ENCODE measurements around the gene TBC1D5.

TBC1D5 gene

GRCh38 chr3:17333446-17333845 lies 409.0 kb downstream of the TBC1D5 start:
- H3K27ac ChIP-seq (ENCODE audit: low read length): no peak overlapping the region
- H3K9ac ChIP-seq (ENCODE audit: low read length): no peak overlapping the region
- H3K4me1 ChIP-seq (ENCODE audit: control insufficient read depth, low read depth, low read length): peaks cover 9% of the 10 kb centered on the region
- H3K9me3 ChIP-seq (ENCODE audit: control insufficient read depth, low read depth, low read length): no peaks in the 10 kb centered on the region
- H3K4me3 ChIP-seq (ENCODE audit: low read length): no peak overlapping the region
- no peaks in the 10 kb centered on the region for H3K27me3 ChIP-seq (ENCODE audit: control insufficient read depth, insufficient read depth, low read length)
- H3K36me3 ChIP-seq (ENCODE audit: control insufficient read depth, low read depth, low read length): no peaks in the 10 kb centered on the region

GRCh38 chr3:17330660-17331059 lies 411.8 kb downstream of the TBC1D5 start:
- Histone ChIP-seq H3K4me1 (ENCODE audit: control insufficient read depth, low read depth, low read length) (peaks cover 9% of the 10 kb centered on the region), H3K27me3 (ENCODE audit: control insufficient read depth, insufficient read depth, low read length) (no peaks in the 10 kb centered on the region), H3K4me3 (ENCODE audit: low read length) (no peak overlapping the region), H3K27ac (ENCODE audit: low read length) (no peak overlapping the region), H3K9me3 (ENCODE audit: control insufficient read depth, low read depth, low read length) (no peaks in the 10 kb centered on the region), H3K9ac (ENCODE audit: low read length) (no peak overlapping the region), H3K36me3 (ENCODE audit: control insufficient read depth, low read depth, low read length) (no peaks in the 10 kb centered on the region)

GRCh38 chr3:17329927-17330326 lies 412.5 kb downstream of the TBC1D5 start:
- H3K9me3 ChIP-seq (ENCODE audit: control insufficient read depth, low read depth, low read length): no peaks in the 10 kb centered on the region
- H3K36me3 ChIP-seq (ENCODE audit: control insufficient read depth, low read depth, low read length): no peaks in the 10 kb centered on the region
- no peak overlapping the region for H3K4me3 ChIP-seq (ENCODE audit: low read length)
- H3K27ac ChIP-seq (ENCODE audit: low read length): no peak overlapping the region
- H3K27me3 ChIP-seq (ENCODE audit: control insufficient read depth, insufficient read depth, low read length): no peaks in the 10 kb centered on the region
- peaks cover 9% of the 10 kb centered on the region for H3K4me1 ChIP-seq (ENCODE audit: control insufficient read depth, low read depth, low read length)
- no peak overlapping the region for H3K9ac ChIP-seq (ENCODE audit: low read length)

GRCh38 chr3:17322106-17322793 lies 420.2 kb downstream of the TBC1D5 start:
- no peak overlapping the region for H3K4me3 ChIP-seq (ENCODE audit: low read length)
- H3K9me3 ChIP-seq (ENCODE audit: control insufficient read depth, low read depth, low read length): no peaks in the 10 kb centered on the region
- no peaks in the 10 kb centered on the region for H3K4me1 ChIP-seq (ENCODE audit: control insufficient read depth, low read depth, low read length)
- no peak overlapping the region for H3K27ac ChIP-seq (ENCODE audit: low read length)
- no peaks in the 10 kb centered on the region for H3K36me3 ChIP-seq (ENCODE audit: control insufficient read depth, low read depth, low read length)
- no peaks in the 10 kb centered on the region for H3K27me3 ChIP-seq (ENCODE audit: control insufficient read depth, insufficient read depth, low read length)
- no peak overlapping the region for H3K9ac ChIP-seq (ENCODE audit: low read length)

- Histone ChIP-seq H3K9ac (ENCODE audit: low read length) (no peak overlapping the region), H3K36me3 (ENCODE audit: control insufficient read depth, low read depth, low read length) (no peaks in the 10 kb centered on the region), H3K4me3 (ENCODE audit: low read length) (no peak overlapping the region), H3K27me3 (ENCODE audit: control insufficient read depth, insufficient read depth, low read length) (no peaks in the 10 kb centered on the region), H3K9me3 (ENCODE audit: control insufficient read depth, low read depth, low read length) (no peaks in the 10 kb centered on the region), H3K27ac (ENCODE audit: low read length) (no peak overlapping the region), H3K4me1 (ENCODE audit: control insufficient read depth, low read depth, low read length) (no peaks in the 10 kb centered on the region)
These were observed 422.2 kb downstream of the TBC1D5 start for GRCh38 chr3:17320266-17320665.

GRCh38 chr3:17315897-17316296 lies 426.5 kb downstream of the TBC1D5 start:
- H3K9ac ChIP-seq (ENCODE audit: low read length): no peak overlapping the region
- H3K9me3 ChIP-seq (ENCODE audit: control insufficient read depth, low read depth, low read length): no peaks in the 10 kb centered on the region
- H3K4me1 ChIP-seq (ENCODE audit: control insufficient read depth, low read depth, low read length): no peaks in the 10 kb centered on the region
- no peak overlapping the region for H3K4me3 ChIP-seq (ENCODE audit: low read length)
- no peaks in the 10 kb centered on the region for H3K36me3 ChIP-seq (ENCODE audit: control insufficient read depth, low read depth, low read length)
- H3K27ac ChIP-seq (ENCODE audit: low read length): no peak overlapping the region
- H3K27me3 ChIP-seq (ENCODE audit: control insufficient read depth, insufficient read depth, low read length): no peaks in the 10 kb centered on the region

GRCh38 chr3:17314171-17314570 lies 428.3 kb downstream of the TBC1D5 start:
- H3K27ac ChIP-seq (ENCODE audit: low read length): no peak overlapping the region

GRCh38 chr3:17313746-17314145 lies 428.7 kb downstream of the TBC1D5 start:
- no peaks in the 10 kb centered on the region for H3K9me3 ChIP-seq (ENCODE audit: control insufficient read depth, low read depth, low read length)
- no peaks in the 10 kb centered on the region for H3K27me3 ChIP-seq (ENCODE audit: control insufficient read depth, insufficient read depth, low read length)
- no peaks in the 10 kb centered on the region for H3K36me3 ChIP-seq (ENCODE audit: control insufficient read depth, low read depth, low read length)
- H3K4me3 ChIP-seq (ENCODE audit: low read length): no peak overlapping the region
- H3K9ac ChIP-seq (ENCODE audit: low read length): no peak overlapping the region
- H3K4me1 ChIP-seq (ENCODE audit: control insufficient read depth, low read depth, low read length): no peaks in the 10 kb centered on the region
- H3K27ac ChIP-seq (ENCODE audit: low read length): no peak overlapping the region

More at GRCh38 chr3:17314171-17314570, 428.3 kb downstream of the TBC1D5 start:
- Histone ChIP-seq H3K4me3 (ENCODE audit: low read length) (no peak overlapping the region), H3K27me3 (ENCODE audit: control insufficient read depth, insufficient read depth, low read length) (no peaks in the 10 kb centered on the region), H3K4me1 (ENCODE audit: control insufficient read depth, low read depth, low read length) (no peaks in the 10 kb centered on the region), H3K36me3 (ENCODE audit: control insufficient read depth, low read depth, low read length) (no peaks in the 10 kb centered on the region), H3K9ac (ENCODE audit: low read length) (no peak overlapping the region), H3K9me3 (ENCODE audit: control insufficient read depth, low read depth, low read length) (no peaks in the 10 kb centered on the region)

- H3K27me3 ChIP-seq (ENCODE audit: control insufficient read depth, insufficient read depth, low read length): no peaks in the 10 kb centered on the region
- no peaks in the 10 kb centered on the region for H3K4me1 ChIP-seq (ENCODE audit: control insufficient read depth, low read depth, low read length)
- no peak overlapping the region for H3K27ac ChIP-seq (ENCODE audit: low read length)
- H3K9me3 ChIP-seq (ENCODE audit: control insufficient read depth, low read depth, low read length): no peaks in the 10 kb centered on the region
- no peak overlapping the region for H3K4me3 ChIP-seq (ENCODE audit: low read length)
- no peak overlapping the region for H3K9ac ChIP-seq (ENCODE audit: low read length)
- H3K36me3 ChIP-seq (ENCODE audit: control insufficient read depth, low read depth, low read length): no peaks in the 10 kb centered on the region
These were observed 431.4 kb downstream of the TBC1D5 start for GRCh38 chr3:17310983-17311382.

- Histone ChIP-seq H3K9me3 (ENCODE audit: control insufficient read depth, low read depth, low read length) (no peaks in the 10 kb centered on the region), H3K27ac (ENCODE audit: low read length) (no peak overlapping the region), H3K27me3 (ENCODE audit: control insufficient read depth, insufficient read depth, low read length) (no peaks in the 10 kb centered on the region), H3K4me3 (ENCODE audit: low read length) (no peak overlapping the region), H3K9ac (ENCODE audit: low read length) (no peak overlapping the region), H3K4me1 (ENCODE audit: control insufficient read depth, low read depth, low read length) (no peaks in the 10 kb centered on the region), H3K36me3 (ENCODE audit: control insufficient read depth, low read depth, low read length) (no peaks in the 10 kb centered on the region)
These were observed 434.5 kb downstream of the TBC1D5 start for GRCh38 chr3:17307887-17308286.

GRCh38 chr3:17307482-17307881 lies 434.9 kb downstream of the TBC1D5 start:
- H3K27ac ChIP-seq (ENCODE audit: low read length): no peak overlapping the region
- H3K4me3 ChIP-seq (ENCODE audit: low read length): no peak overlapping the region
- no peaks in the 10 kb centered on the region for H3K9me3 ChIP-seq (ENCODE audit: control insufficient read depth, low read depth, low read length)
- no peaks in the 10 kb centered on the region for H3K36me3 ChIP-seq (ENCODE audit: control insufficient read depth, low read depth, low read length)
- H3K9ac ChIP-seq (ENCODE audit: low read length): no peak overlapping the region
- no peaks in the 10 kb centered on the region for H3K4me1 ChIP-seq (ENCODE audit: control insufficient read depth, low read depth, low read length)
- no peaks in the 10 kb centered on the region for H3K27me3 ChIP-seq (ENCODE audit: control insufficient read depth, insufficient read depth, low read length)

- no peaks in the 10 kb centered on the region for H3K4me1 ChIP-seq (ENCODE audit: control insufficient read depth, low read depth, low read length)
- H3K9me3 ChIP-seq (ENCODE audit: control insufficient read depth, low read depth, low read length): no peaks in the 10 kb centered on the region
- H3K4me3 ChIP-seq (ENCODE audit: low read length): no peak overlapping the region
- no peaks in the 10 kb centered on the region for H3K36me3 ChIP-seq (ENCODE audit: control insufficient read depth, low read depth, low read length)
- no peak overlapping the region for H3K27ac ChIP-seq (ENCODE audit: low read length)
- H3K9ac ChIP-seq (ENCODE audit: low read length): no peak overlapping the region
- H3K27me3 ChIP-seq (ENCODE audit: control insufficient read depth, insufficient read depth, low read length): no peaks in the 10 kb centered on the region
These were observed 437.5 kb downstream of the TBC1D5 start for GRCh38 chr3:17304969-17305368.
